GM12873 (cell line): ENCODE results near the gene TNS3.

Experiments
- TF ChIP-seq, protein P1 (sequence below): IDR thresholded peaks from 2 replicates; pipeline ENCODE4 v1.5.1; 2012; ENCODE audit warnings: low read depth, mild to moderate bottlenecking, moderate library complexity, low read length, control low read depth; ENCODE audit not compliant: insufficient read depth; ENCODE audit errors: missing control alignments

The TNS3 gene

DNA sequence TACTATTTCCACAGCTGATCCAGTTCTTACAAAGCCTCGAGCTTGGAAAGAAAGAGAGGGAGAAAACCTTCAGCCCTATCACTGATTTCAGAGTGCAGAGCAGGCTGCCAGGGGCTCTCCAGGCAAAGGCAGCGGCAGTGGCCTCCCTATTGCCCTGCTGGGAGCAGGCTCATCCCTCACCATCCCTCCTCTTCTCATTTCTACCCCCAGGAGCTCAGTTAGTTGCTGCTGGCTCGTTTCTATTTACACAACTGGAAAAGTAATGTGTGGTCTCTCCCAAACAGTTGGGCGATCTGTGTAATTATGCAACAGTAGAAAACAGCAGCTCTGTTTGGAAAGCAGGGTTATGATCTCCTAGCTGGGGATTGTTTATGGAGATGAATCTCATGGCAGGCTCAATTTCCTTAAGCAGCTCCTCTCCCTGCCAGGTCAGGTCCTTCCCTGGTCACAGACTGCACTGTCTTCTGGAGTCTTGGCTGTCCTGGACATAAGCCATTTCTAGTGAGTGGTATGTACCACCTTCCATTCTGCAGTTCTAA lies 28.7 kb upstream of the TNS3 start:
- TF ChIP-seq, protein P1, sequence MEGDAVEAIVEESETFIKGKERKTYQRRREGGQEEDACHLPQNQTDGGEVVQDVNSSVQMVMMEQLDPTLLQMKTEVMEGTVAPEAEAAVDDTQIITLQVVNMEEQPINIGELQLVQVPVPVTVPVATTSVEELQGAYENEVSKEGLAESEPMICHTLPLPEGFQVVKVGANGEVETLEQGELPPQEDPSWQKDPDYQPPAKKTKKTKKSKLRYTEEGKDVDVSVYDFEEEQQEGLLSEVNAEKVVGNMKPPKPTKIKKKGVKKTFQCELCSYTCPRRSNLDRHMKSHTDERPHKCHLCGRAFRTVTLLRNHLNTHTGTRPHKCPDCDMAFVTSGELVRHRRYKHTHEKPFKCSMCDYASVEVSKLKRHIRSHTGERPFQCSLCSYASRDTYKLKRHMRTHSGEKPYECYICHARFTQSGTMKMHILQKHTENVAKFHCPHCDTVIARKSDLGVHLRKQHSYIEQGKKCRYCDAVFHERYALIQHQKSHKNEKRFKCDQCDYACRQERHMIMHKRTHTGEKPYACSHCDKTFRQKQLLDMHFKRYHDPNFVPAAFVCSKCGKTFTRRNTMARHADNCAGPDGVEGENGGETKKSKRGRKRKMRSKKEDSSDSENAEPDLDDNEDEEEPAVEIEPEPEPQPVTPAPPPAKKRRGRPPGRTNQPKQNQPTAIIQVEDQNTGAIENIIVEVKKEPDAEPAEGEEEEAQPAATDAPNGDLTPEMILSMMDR, result no peak

DNA sequence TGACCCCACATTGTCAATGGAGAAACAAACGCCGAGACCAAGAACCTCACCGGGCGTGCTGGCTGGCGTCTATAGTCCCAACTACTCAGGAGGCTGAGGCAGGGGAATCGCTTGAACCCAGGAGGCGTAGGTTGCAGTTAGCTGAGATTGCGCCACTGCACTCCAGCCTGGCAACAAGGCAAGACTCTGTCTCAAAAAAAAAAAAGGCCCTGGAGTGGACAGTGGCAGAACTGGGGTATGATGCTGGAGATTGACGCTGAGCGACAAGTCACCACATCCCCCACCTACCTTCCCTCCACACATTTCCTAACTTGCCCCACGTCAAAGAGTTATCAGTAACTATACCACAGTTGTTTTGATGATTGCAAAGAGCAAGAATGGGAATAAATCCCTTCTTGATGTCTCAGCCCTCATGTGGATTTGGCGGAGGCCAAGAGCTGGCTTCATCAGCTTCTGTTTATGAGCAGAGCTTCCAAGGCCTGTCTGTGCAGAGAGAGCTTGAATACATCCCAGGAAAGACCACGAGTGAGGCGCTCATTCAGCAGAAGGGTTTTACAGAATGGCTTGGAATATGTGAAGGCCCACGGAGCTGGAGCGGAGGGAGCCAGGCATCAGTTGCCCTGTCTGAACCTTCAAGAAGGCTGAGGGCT lies 28.0 kb upstream of the TNS3 start:
- TF ChIP-seq, protein P1, result no peak

DNA sequence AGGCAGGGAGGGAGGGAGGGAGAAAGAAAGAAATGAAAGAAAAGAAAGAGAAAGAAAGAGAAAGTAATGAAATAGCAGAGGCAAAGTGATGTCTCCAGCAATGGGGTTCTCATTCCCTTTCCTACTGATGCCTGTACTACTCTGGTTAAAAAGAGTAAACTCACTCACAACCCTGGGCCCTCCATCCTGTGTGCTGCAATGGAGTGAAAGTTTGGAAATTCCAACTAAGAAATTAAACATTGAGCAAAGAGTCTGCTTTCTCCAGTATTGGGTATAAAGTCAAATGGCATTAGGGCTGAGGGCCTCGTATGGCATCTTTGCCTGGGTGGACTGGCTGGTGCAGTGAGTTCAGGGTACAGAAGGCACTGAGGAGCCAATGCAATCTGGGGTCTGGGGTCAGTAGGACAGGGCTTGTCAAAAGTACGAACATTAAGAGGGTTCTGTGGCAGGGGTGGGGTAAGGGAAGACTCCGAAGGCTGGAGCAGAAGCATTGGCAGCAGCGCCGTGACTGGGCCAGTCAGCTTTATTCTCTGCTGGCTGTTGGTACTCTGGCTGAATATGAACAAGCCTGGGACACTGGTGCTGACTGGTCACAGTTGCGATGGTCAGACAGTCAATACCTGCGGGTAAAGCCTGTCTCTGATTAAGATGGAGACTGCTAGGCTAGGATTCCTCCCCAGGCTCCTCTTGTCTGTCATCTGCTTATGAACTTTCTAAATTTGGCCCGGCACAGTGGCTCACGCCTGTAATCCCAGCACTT lies 24.1 kb upstream of the TNS3 start:
- TF ChIP-seq, protein P1, result no peak

GRCh38 chr7:47604496-47604890 lies 22.6 kb upstream of the TNS3 start:
- TF ChIP-seq, protein P1, result no peak

- TF ChIP-seq, protein P1, result no peak
Measured at GRCh38 chr7:47602272-47603004, 20.5 kb upstream of the TNS3 start.

GRCh38 chr7:47601881-47602249 lies 20.0 kb upstream of the TNS3 start:
- TF ChIP-seq, protein P1, result no peak
